ENCODE measurements around the gene CAB39L.

- TF ChIP-seq CTCF (IDR thresholded peaks at IDR 0.05) (no peak), POLR2A (IDR thresholded peaks at IDR 0.05) (no peak)
Observed at GRCh38 chr13:49295244-49295643, 148.6 kb downstream of the CAB39L start.
